Umbilical cord (tissue), 2 donors: ENCODE data around the gene PARVG. TPM values are rescaled to one million over a fixed set of nuclear protein-coding genes. Genes with fewer than 3 reads are reported as not detected.

Experiments
- DNase-seq: peaks from one replicate; pipeline ENCODE4 v3.0.0-alpha.2; 2015; ENCODE audit warnings: low spot score
- total RNA-seq: library from RNA; depleted of rRNA; stranded (reverse); fragments of >200 nt; gene quantifications from one replicate; pipeline ENCODE4 v1.2.3, GENCODE V29; 2014; ENCODE audit warnings: low replicate concordance; ENCODE audit not compliant: insufficient read depth

The PARVG gene
- total RNA-seq, 1 donor from 2014 or later: 7.5 TPM

DNA sequence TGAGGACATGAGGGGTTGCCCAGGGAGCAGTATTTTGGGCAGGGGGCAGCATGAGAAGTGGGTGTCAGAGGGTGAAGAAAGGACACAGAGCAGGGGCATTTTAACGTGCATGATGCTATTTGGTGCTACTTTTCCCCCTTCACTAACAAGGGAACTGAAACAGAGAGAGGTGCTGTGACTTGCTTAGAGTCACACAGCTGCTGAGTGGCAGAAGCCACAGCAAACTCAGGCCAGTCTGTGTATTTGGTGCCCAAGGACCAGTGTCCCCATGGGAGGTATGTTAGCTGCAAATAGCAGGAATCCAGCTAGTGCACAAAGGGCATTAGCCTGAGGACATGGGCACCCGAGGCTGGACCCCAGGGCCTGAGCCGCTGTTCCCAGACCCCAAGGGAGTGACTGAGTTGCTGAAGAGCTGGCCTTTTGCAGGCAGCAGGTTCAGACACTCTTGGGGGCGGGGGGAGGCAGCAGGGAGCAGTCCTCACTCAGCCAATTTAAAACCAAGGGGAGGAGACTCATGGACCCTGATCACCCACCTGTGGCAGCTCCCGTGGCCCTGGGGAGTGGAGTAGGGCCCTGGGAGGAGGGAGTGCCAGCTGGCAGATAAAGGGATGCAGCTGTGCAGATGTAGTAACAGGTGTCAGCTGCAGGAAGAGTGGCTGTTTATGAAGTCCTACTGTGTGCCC lies 14.6 kb downstream of the PARVG start:
- no peak for DNase-seq

DNA sequence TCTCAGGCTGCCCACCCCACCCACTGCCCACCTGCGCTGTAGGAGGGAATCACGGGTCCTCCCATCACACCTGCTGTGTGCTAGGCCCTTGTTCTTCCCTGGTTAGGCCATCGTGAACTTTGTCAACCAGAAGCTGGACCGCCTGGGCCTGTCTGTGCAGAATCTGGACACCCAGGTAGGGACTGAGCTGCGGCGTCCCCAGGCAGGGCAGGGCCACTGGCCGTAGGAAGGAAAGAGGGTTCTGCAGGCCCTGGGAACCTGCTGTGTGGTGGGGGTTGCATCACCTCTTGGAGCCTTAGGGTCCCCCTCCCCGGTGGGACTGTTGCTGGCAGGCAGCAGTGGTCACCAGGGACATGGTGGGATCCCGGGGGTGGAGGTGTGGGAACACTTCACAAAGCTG lies 15.5 kb downstream of the PARVG start:
- DNase-seq: no peak

DNA sequence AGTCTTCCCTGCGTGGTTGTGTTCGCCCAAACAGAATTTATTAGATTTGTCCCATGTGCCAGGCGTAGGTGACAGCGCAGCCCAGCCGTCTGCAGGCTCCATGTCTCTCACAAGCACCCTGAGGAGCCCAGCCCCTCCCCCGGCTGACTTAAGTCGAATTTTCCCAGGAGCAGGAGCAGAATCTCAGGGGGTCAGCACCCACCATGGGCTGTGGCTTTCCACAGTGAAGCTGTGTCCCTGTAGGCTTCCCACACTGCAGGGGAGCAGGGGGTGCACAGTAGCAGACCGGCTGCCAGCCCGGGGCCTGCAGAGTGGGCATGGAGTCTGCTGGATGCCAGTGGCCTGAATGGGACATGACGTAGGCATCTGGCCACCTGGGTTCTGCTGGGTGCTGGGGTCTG lies 16.0 kb downstream of the PARVG start:
- DNase-seq: no peak

DNA sequence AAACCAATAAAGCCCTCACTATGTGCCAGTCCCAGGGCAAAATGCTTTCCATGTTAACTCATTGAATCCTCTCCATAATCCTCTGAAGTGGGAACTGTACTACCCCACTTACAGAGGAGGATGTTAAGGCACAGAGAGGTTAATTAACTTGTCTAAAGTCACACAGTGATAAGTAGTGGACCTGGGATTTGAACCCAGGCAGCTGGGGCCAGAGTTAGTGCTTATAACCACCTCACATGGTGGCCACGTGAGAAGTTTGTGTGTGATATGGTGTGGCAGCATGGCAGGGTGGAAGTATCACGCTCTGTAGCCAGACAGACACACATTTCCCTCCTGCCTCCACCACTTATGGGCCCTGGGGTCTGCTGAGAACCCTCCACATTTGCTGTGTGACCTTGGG lies 16.5 kb downstream of the PARVG start:
- DNase-seq: no peak

DNA sequence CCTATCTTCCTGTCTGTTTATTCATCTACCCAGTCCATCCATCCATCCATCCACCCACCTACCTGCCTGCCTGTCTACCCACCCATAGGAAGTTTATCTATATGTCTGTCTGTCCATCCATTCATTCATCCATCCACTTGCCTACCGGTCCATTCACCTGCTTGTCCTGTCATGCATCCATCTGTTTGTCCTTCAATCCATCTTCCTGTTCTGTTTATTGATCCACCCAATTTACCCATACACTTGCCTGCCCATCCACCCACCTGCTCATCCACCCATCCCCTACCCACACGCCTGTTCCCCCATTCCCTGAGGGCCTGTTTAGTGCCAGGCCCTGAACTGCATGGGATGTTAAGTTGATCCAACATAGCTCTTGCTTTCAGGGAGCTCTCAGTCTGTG lies 18.4 kb downstream of the PARVG start:
- no peak for DNase-seq

DNA sequence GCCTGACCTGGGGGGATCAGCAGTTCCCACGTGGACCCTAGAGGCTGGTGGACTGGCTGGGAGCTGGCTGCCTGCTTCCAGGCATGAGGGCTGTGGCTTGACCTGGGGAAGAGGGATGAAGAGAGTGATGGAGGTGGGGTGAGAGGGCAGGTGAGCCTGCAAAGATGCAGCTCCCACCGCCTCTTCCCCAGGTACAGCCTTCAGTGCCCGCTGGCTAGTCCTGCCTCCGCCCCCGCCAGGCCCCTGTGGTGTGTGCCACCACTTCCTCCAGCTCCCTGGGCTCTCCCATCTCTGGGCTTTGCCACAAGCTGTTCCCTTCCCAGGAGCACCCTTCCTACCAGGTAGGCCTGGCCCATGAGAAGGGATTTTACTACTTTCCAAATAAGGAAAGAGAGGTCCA lies 19.1 kb downstream of the PARVG start:
- no peak for DNase-seq

DNA sequence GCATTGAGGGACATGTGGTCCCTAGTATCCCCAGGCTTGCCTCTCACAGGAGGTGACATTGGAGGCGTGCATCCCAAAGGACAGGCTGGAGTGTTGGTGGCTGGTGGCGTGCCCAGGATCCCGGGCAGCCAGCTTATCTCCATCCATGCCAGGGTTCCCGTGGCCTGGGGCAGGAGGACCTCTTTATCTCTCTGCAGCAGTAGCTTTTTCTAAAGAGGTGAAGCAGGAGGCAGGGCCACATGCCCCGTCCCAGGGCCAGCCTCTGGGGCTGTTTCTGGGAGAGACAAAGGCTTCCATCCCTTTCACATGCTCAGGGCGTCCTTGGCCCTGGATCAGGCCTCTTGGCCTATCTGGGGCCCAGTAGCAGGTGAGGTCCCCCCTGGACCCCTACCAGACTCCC lies 19.7 kb downstream of the PARVG start:
- DNase-seq: no peak

DNA sequence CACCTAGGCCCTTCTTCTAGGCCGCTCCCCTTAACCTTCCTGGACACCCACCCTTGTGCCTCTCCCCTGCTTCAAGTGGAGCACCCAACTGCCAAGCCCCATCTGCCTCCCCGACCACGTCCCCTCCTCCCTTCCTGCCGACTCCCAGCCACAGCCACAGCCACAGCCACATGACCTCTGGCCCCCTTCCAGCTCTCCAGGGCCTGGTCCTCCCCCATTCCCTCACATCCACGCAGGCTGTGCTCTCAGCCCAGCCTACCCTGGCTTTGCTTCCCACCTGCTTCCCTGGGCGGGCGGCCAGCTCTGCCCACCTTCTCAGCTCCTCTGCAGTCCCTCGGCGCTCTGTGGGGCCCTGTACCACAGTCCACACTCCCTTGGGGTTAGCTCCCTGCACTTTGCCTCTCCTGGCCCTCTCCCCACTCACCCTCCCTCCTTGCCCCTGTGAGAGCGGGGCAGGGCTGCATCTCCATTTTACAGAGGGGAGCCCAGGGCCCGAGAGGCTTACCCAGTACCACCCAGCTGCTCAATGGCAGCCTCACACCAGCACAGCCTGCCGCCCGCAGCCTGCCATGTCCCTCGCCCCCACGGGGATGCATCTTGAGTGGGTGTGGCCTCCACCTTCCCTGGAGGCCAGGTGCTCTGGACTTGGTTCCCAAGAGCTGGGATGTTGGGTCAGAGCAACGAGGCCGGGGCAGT lies 20.3 kb downstream of the PARVG start:
- DNase-seq: no peak

DNA sequence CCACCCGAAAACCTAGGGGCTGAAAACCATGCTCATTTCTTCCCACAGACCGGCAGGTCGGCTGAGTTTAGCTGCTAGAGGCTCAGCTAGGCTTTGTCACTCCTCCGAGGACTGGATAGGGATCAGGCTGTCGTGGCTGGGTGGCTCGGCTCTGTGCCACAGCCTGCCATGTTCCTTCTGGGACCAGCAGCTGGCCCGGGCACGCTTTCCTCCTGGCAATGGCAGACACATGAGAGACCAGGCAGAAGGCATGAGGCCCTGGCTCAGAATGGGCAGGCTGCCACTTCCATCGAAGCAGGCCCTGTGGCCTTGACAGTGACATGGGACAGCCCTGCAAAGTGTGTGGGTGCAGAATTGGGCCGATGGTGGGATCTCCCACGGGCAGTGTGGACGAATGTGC lies 20.9 kb downstream of the PARVG start:
- DNase-seq: no peak

DNA sequence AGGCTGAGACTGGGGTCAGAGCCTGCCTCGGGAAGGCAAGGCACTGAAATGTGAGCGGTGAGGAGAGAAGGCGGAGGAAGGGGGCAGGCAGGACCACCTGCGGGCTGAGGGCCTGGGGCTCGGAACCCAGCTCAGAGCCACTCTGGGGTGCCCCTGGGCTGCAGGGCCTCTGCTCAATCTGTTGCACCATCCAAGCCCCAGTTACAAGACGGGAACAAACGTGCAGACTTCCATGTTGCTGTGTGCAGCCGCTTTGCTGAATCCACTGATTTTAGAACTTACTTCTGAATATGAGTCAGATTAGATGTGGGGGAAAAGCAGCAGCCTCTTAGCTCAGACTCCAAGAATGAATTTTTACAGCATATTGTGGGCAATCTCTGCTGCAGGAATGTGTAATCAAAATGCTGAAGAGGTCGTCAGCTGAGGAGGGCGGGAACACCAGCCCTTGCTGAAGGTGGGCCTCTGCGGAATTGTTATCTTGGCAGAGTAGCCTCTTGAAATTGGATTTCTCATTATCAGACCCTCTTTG lies 21.6 kb downstream of the PARVG start:
- peak; percentile 89 for DNase-seq

DNA sequence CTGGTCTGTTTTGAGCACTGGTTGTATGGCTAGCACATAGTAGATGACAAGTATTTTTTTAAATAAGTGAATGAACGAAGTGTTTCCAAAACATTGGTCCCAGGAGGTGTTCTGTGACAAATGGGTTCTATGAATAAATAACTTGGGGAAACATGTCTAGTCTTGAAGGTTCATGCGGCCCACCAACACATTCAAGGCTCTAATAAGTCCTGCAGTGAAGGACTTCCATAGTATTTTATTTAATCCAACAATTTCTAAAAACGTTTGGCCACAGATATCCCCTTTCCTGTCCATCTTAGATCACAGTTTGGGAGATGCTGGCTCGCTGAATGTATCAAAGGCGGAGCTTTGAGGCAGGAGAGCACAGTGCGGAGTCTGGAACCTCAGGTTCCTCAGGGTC lies 22.5 kb downstream of the PARVG start:
- no peak for DNase-seq

DNA sequence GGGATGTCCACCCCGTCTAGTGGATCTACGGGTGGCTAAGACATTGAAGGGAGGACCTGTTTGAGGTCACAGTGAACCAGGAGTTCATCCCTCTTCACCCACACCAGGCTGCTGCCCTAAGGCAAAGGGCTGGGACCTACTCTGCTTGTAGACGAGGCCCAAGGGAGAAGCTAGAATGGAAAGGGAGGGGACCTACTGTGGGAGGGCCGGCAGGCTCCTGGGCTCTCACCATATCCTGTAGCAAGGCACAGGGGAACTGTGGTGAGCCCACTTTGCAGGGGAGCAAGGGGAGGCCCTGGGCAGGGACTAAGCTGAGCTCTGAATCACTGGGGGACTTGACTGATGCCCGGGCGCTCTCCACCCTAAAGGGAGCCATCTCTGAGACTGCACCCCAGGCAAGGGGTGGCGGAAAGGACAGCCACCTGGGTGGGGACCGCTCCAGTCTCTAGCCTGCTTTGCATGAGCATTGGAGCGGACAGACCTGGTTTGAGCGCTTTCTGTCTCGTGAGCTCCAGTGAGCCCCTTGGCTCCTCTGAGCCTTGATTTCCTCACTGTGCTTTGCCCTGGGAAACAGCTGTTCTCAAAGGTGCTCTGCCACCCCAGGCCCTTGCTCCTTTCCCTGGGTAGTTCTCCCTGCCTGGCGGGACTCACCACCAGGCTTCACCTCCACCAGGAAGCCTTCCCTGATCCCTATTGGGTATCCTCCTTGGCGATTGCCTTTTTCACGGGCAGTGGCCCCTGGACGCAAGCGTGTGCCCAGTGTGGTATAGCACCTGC lies 24.2 kb downstream of the PARVG start:
- DNase-seq: no peak

DNA sequence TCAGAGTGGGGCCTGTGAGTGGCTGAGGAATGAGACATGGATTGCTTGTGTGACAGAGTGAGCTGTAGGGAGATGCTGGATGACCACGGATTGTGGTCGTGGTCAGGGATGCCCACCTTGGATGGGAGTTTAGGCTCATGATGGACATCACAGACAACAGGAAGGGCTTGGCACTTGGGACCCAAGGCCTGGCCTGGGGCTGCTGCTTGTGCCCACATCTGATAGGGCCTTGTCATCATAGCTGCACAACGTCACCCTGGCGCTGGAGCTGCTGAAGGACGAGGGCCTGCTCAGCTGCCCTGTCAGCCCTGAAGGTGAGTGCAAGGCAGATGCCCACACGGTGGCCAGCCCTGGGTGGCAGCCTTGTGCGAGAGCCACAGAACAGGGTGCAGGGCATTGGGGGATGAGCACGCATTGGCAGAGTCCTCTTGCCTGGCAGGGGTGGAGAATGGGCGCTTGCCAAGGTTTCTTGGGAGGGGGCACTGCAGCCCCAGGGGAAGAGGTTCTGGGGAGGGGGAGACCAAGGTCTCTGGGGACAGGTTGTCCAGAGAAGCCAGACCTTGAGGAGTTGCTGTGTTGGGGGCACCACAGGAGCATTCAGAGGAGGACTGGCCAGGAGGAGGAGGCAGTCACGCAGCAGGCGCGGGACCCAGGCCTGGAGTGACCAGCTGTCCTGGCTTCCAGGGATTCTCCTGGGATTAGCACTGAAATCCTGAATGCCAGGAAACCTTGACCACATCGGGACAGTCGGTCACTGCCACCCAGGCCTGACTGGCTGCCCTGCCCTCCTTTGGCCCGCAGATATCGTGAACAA lies 25.0 kb downstream of the PARVG start:
- no peak for DNase-seq

DNA sequence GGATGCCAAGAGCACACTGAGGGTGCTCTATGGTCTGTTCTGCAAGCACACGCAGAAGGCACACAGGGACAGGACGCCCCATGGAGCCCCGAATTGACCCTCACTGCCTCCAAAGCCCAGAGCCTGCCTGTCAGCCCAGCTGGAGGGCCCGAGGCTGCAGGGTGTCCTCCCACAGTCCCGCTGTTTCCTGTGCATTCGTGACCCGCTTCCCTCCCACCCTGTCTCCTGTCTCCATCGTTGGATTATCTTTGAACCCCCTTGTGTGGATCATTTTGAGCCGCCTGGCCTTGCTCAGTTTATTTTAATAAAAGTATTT lies 25.6 kb downstream of the PARVG start:
- no peak for DNase-seq

DNA sequence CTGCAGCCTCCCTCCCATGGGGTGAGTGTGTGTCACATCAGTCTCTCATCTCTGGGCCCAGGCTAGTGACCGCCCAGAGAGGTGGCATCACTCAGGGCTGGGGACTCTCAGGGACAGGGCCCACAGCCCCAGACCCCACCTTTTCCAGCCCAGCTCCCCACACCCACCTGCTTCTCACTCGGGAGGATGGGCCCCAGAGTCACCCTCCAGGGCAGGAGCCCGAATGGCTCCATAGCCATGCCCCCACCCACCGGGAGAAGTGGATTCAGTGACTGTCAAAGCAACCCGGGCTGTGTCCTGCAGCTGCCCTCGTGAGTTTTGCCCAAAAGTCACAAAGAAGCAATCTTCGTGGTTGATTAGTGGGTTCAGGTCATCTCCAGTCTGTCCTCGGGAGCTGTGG lies 26.0 kb downstream of the PARVG start:
- no peak for DNase-seq

DNA sequence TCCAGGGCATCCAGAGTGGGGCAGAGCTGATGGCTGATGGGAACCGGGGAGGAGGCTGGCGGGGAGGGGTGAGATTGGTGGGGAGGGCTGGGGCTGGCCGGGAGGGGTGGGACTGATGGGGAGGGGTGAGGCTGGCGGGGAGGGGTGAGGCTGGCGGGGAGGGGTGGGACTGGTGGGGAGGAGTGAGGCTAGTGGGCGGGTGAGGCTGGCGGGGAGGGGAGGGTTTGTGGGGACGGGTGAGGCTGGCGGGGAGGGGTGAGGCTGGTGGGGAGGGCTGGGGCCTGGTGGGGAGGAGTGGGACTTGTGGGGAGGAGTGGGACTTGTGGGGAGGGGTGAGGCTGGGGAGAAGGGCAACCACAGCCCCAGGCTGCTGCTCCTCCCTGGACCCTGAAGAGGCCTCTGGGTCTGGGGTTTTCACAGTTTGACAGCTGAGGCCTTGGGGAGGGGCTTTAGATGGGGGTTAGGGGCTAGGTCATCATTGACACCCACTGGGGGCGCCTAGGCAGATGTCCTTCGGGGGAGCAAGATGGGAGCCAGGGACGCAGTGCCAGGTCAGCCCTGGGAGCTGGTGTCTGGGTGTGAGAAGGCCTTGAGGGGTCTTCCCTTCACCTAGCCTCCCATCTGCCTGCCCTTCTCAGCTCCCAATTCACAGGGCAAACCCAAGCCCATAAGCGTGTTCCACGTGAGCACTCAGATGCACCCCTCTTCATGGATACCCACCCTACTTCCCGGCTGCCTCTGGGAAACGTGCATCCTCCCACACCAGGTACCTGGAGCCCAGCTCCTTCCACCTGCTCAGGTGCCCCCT lies 26.7 kb downstream of the PARVG start:
- no peak for DNase-seq

DNA sequence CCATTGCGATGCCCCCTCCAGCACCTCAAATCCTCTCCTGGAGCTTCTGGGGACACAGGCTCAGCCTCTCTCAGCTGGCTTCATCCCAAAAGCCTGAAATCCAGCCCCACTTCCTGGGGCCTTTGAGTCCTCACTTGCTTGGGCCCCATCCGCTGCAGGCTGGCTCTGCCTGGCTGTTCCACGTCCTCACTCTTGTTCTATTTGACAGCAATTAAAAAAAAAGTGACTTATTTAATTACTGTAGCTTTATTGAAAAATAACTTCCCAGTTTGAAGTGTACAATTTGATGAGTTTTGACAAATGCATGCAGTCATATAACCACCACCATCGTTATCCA lies 27.2 kb downstream of the PARVG start:
- DNase-seq: no peak

DNA sequence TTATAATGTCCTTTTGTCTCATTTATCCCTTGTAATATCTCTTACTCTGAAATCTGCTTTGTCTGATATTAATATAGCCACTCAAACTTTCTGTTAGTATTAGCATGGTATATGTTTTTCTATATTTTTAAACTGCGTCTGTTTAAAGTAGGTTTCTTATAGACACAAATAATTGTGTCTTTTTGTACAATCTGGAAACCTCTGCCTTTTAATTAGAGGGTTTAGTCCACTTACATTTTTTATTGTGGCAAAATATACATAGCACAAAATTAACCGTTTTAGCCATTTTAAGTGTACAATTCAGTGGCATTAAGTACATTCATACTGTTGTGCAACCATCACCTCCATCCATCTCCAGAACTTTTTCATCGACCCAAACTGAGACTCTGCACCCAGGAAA lies 28.6 kb downstream of the PARVG start:
- no peak for DNase-seq

DNA sequence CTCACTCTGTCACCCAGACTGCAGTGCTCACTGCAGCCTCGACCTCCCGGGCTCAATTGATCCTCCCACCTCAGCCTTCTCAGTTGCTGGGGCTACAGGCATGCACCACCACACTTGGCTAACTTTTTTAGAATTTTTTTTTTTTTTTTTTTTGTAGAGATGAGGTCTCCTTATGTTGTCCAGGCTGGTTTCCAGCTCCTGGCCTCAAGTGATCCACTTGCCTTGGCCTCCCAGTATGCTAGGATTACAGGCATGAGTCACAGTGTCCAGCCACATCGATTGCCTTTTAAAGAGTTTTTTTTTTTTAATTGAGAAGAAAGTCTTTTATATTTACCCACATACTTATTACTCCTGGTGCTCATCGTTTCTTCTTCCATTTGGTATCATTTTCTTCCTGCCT lies 30.0 kb downstream of the PARVG start:
- DNase-seq: peak; percentile 49

DNA sequence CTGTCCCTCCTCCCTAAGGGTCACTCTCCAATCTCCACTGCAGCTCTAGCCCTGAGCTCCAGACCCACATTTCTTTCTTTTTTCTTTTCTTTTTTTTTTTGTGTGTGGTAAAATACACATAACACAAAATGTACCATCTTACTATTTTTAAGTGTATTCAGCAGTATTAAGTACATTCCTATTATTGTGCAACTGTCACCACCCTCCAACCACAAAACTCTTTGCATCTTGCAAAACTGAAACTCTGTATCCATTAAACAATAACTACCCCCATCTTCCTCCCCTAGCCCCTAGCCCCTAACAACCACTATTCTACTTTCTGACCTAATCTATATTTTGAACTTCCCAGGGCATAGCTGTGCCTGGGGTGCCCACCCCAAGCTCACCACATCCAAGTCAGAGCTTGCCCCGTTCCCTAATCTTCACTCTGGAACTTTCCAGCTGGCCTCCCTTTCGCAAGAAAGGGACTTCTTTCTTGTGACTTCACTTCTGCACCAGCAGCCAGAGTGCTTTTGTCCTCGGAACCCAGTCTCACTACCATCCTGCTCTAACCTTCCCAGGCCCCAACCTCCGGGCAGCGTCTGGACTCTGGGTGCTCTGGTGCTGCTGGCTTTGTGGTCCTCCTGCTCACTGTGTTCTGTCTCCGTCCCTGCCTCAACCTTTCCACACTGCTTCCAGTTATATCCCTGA lies 30.7 kb downstream of the PARVG start:
- DNase-seq: peak; percentile 14
